Measurements from ENCODE around the gene TNP2.
A peak's percentile ranks its signal among the peaks of the same experiment; 100 is the strongest.
"Not testable (repeated sequence)": the region's sequence is repeated elsewhere in the genome, so short reads cannot be mapped to it uniquely, and the experiment has no call there.

TNP2 gene

DNA sequence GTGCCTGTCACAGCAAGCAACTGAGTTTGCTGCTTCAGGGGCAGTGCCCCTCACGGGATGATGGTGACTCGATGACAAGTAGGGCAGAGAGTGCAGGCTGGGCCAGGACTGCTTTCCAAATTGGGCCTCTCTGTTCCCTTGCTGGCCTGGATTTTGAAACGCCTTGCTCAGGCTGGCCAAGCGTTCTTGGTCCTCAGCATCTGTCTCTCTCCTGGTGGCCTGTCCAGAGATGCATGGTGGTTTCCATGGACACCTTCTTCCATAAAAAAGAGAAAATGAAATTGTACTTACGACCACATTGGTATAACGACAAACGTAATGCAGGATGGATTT is 31.4 kb upstream of the TNP2 start:
- DNase-seq (ENCODE audit: insufficient read length, low spot score): no peak
- no peak for TF ChIP-seq POLR2A (IDR thresholded peaks at IDR 0.05; ENCODE audit: low read depth, low read length)
- no peak for TF ChIP-seq SPI1 (IDR thresholded peaks at IDR 0.05; ENCODE audit: low read depth, low read length)
- no peak for TF ChIP-seq TAF1 (IDR thresholded peaks at IDR 0.05; ENCODE audit: low read depth, low read length)
- no peak for TF ChIP-seq POLR2AphosphoS5 (IDR thresholded peaks at IDR 0.05; ENCODE audit: low read depth, low read length)
- TF ChIP-seq POU2F2 (IDR thresholded peaks at IDR 0.05; ENCODE audit: low read depth, low read length): no peak
- TF ChIP-seq PAX5 (IDR thresholded peaks at IDR 0.05; ENCODE audit: insufficient read depth, low read length, severe bottlenecking): no peak
- FAIRE-seq: no peak

DNA sequence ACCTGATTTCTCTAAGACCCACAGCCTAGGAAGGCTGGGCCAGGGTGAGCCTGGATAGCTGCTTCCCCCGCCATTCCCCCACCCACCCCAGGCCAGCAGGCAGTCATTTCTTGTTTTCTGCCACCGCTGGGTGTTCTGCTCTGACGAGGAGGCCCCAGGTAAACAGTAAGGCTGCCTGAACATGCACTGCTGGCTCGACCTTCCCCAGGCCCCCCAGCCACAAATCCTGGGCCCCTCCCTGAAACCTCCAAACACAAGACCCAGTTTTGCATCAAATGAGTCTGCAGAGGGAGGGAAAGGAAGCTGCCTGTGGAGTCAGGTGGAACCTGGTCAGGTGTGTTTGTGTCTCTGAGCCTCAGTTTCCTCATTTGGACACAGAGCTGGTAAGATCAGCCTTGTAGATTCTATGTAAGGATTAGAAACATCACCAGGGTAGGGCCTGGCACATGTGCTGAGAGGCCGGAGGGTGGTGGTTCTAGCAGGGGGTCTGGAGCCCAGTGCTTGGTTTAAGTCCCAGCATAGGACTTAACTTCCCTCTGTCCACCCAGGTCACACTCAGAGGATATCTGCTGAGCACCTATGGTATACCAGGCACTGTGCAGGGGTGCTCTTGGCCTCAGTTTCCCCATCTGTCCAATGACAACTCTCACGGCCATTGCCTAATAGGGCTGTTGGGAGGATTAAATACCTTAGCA is 30.9 kb upstream of the TNP2 start:
- FAIRE-seq (no peak), DNase-seq (ENCODE audit: insufficient read length, low spot score) (no peak)
- no peak for TF ChIP-seq TAF1 (IDR thresholded peaks at IDR 0.05; ENCODE audit: low read depth, low read length)
- no peak for TF ChIP-seq SPI1 (IDR thresholded peaks at IDR 0.05; ENCODE audit: low read depth, low read length)
- TF ChIP-seq POLR2AphosphoS5 (IDR thresholded peaks at IDR 0.05; ENCODE audit: low read depth, low read length): no peak
- TF ChIP-seq POU2F2 (IDR thresholded peaks at IDR 0.05; ENCODE audit: low read depth, low read length): no peak
- TF ChIP-seq PAX5 (IDR thresholded peaks at IDR 0.05; ENCODE audit: insufficient read depth, low read length, severe bottlenecking): no peak
- no peak for TF ChIP-seq POLR2A (IDR thresholded peaks at IDR 0.05; ENCODE audit: low read depth, low read length)

DNA sequence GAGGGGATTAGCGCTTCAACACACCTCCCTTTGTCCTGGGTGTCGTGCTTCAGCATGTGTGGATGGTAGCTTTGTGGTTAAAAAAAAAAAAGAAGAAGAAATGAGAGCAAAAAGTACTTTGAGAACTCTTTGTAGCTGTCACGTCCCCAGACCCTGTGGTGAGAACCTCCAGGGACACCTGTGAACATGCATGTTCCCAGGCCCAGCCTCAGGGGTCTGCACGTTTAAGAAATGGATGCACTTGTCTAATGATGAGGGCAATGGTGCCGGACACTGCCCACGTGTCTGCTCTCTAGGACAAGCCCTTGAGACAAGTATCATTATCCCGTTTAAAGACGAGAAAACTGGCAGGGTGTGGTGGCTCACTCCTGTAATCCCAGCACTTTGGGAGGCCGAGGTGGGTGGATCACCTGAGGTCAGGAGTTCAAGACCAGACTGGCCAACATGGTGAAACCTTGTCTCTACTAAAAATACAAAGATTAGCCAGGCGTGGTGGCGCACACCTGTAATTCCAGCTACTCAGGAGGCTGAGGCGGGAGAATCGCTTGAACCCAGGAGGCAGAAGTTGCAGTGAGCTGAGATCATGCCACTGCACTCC is 29.9 kb upstream of the TNP2 start:
- FAIRE-seq; DNase-seq (ENCODE audit: insufficient read length, low spot score): not testable (repeated sequence)
- TF ChIP-seq SPI1 (IDR thresholded peaks at IDR 0.05; ENCODE audit: low read depth, low read length): peak; percentile 11; the same call in 1 of the 2 replicates
- TF ChIP-seq POU2F2 (IDR thresholded peaks at IDR 0.05; ENCODE audit: low read depth, low read length): peak; percentile 75; the same call in 1 of the 2 replicates

DNA sequence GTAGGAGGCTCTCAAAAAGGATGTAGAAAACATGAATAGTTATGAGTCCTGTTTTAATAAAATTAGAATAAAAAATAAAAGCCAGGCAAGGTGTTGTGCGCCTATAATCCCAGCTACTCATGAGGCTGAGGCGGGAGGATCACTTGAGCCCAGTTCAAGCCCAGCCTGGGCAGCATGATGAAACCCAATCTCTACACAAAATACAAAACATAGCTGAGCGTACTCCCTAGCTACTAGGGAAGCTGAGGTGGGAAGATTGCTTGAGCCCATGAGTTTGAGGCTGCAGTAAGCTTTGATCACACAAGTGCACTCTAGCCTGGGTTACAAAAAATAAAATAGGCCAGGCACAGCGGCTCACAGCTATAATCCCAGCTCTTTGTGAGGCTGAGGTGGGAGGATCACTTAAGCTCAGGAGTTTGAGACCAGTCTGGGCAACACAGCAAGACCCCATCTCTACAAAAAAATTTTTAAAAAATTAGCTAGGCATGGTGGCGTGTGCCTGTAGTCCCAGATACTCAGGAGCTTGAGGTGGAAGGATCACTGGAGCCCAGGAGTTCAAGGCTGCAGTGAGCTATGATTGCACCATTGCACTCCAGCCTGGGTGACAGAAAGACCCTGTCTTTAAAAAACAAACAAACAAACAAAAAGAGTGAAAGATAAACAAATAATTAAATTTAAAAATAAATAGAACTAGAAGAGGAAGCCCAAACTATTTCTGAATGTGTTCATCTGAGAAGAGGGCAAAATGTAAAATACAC is 29.2 kb upstream of the TNP2 start:
- no peak for DNase-seq (ENCODE audit: insufficient read length, low spot score)
- FAIRE-seq: peak; percentile 61

DNA sequence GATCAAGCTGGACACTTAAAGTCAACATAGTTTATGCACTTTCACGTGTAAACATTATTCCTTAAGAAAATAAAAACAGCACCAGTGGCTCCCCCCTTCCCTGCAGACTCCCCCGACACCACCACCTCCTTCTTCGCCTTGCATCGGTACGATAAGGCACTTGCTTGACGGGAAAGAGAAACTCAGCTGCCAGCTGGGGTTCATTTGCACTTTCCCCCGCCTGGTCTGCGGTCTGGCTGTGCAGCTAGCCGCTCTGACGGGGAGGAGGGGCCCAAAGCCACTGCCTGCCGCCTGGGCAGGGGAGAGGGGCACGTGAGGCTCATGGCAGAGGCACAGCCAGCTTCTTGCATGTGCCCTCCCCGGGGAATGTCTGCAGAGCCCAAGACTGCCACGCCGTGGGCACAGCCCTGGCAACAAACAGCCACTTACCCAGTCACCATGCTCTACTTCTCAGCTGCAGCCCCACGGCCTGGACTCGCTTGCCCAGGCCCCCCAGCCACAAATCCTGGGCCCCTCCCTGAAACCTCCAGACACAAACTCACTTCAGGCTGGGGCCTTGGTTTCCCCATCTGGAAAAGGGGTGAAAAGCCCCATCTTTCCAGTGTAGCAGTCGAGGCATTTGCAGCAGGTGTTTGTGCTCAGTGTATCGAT is 28.5 kb upstream of the TNP2 start:
- TF ChIP-seq POU2F2 (IDR thresholded peaks at IDR 0.05; ENCODE audit: low read depth, low read length) (peak; percentile 76), SPI1 (IDR thresholded peaks at IDR 0.05; ENCODE audit: low read depth, low read length) (no peak), TAF1 (IDR thresholded peaks at IDR 0.05; ENCODE audit: low read depth, low read length) (no peak), POLR2A (IDR thresholded peaks at IDR 0.05; ENCODE audit: low read depth, low read length) (peak; percentile 29; the same call in 1 of the 2 replicates), PAX5 (IDR thresholded peaks at IDR 0.05; ENCODE audit: insufficient read depth, low read length, severe bottlenecking) (no peak), POLR2AphosphoS5 (IDR thresholded peaks at IDR 0.05; ENCODE audit: low read depth, low read length) (no peak)
- peak; percentile 96 for FAIRE-seq
- peak; percentile 51 for DNase-seq (ENCODE audit: insufficient read length, low spot score)

More for the DNA sequence above, 29.2 kb upstream of the TNP2 start:
- TF ChIP-seq POU2F2 (IDR thresholded peaks at IDR 0.05; ENCODE audit: low read depth, low read length) (no peak), POLR2A (IDR thresholded peaks at IDR 0.05; ENCODE audit: low read depth, low read length) (no peak), PAX5 (IDR thresholded peaks at IDR 0.05; ENCODE audit: insufficient read depth, low read length, severe bottlenecking) (no peak), TAF1 (IDR thresholded peaks at IDR 0.05; ENCODE audit: low read depth, low read length) (no peak), SPI1 (IDR thresholded peaks at IDR 0.05; ENCODE audit: low read depth, low read length) (no peak), POLR2AphosphoS5 (IDR thresholded peaks at IDR 0.05; ENCODE audit: low read depth, low read length) (no peak)

DNA sequence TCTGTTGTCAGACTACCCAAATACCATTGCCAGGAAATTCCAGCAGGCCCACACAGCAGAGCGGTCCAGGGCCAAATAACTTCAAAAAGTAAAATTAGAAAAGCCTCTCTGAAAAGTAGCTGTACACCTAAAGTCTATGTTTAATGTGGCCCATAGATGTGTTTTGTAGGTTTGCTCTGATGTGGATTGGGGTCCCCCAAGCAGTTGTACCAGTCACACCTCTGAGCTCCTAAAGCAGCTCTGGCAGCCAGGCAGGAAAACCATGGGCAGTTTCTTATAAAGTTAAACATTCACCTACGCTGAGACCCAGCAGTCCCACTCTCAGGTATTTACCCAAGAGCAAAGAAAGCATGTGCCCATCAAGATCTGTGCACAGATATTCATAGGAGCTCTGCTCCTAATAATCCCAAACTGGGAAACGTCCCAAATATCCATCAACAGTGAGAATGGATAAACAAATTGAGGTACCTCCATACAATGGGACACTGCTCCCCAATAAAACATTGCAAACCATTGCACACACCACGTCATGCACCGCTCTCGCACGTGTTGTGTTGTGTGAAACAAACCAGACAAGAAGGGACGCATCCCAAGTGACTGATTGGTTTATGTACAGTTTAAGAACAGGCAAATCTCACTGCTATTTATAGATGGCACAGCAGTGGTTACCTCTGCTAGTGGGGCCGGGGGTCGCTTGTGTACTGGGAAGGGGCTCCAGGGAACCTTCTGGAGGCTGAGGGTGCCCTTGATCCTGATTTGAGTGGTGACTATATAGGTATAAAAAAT is 27.8 kb upstream of the TNP2 start:
- DNase-seq (ENCODE audit: insufficient read length, low spot score) (no peak), FAIRE-seq (no peak)
- 0 out of 2 replicates have a peak, but pooled peaks have one; percentile 9 for TF ChIP-seq TAF1 (IDR thresholded peaks at IDR 0.05; ENCODE audit: low read depth, low read length)
- TF ChIP-seq POU2F2 (IDR thresholded peaks at IDR 0.05; ENCODE audit: low read depth, low read length): no peak
- no peak for TF ChIP-seq POLR2A (IDR thresholded peaks at IDR 0.05; ENCODE audit: low read depth, low read length)
- no peak for TF ChIP-seq SPI1 (IDR thresholded peaks at IDR 0.05; ENCODE audit: low read depth, low read length)
- TF ChIP-seq POLR2AphosphoS5 (IDR thresholded peaks at IDR 0.05; ENCODE audit: low read depth, low read length): no peak
- TF ChIP-seq PAX5 (IDR thresholded peaks at IDR 0.05; ENCODE audit: insufficient read depth, low read length, severe bottlenecking): no peak

DNA sequence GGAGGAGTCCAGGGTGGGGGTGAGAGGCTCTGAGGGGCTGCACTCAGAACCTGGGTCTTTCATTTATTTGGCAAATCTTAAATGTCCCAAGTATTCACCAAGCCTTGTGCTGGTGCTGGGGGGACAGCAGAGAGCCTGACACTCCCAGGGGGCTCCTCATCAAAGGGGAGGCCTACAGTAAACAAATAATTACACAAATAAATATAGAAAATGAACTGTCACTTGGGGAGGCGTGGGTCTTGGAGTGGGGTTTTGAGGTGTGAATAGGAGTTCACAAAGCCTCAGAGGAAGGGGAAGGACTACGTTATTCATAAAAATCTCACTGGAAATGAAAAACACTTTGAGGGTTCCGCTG is 27.2 kb upstream of the TNP2 start:
- TF ChIP-seq SPI1 (IDR thresholded peaks at IDR 0.05; ENCODE audit: low read depth, low read length) (no peak), PAX5 (IDR thresholded peaks at IDR 0.05; ENCODE audit: insufficient read depth, low read length, severe bottlenecking) (no peak), TAF1 (IDR thresholded peaks at IDR 0.05; ENCODE audit: low read depth, low read length) (no peak), POLR2AphosphoS5 (IDR thresholded peaks at IDR 0.05; ENCODE audit: low read depth, low read length) (no peak), POU2F2 (IDR thresholded peaks at IDR 0.05; ENCODE audit: low read depth, low read length) (no peak), POLR2A (IDR thresholded peaks at IDR 0.05; ENCODE audit: low read depth, low read length) (no peak)
- FAIRE-seq: no peak
- no peak for DNase-seq (ENCODE audit: insufficient read length, low spot score)

DNA sequence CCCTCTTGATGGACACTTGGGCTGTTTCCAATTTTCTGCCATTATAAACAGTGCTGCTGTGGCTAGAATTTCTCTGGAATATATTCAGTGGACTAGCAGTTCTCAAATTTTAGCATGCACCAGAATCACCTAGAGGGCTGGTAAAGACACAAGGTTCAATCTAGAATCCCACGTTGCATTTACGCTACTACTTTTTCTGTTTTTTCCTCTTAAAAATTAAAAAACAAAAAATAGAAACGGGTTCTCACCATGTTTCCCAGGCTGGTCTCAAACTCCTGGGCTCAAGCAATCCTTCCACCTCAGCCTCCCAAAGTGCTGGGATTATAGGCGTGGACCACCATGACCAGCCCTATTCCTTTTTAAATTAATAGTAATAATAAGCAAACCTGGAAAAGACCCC is 26.5 kb upstream of the TNP2 start:
- TF ChIP-seq POU2F2 (IDR thresholded peaks at IDR 0.05; ENCODE audit: low read depth, low read length) (no peak), POLR2A (IDR thresholded peaks at IDR 0.05; ENCODE audit: low read depth, low read length) (no peak), POLR2AphosphoS5 (IDR thresholded peaks at IDR 0.05; ENCODE audit: low read depth, low read length) (no peak)
- FAIRE-seq (no peak), DNase-seq (ENCODE audit: insufficient read length, low spot score) (no peak)
